Measurements from ENCODE around the gene PDE4A.

Gene PDE4A

DNA sequence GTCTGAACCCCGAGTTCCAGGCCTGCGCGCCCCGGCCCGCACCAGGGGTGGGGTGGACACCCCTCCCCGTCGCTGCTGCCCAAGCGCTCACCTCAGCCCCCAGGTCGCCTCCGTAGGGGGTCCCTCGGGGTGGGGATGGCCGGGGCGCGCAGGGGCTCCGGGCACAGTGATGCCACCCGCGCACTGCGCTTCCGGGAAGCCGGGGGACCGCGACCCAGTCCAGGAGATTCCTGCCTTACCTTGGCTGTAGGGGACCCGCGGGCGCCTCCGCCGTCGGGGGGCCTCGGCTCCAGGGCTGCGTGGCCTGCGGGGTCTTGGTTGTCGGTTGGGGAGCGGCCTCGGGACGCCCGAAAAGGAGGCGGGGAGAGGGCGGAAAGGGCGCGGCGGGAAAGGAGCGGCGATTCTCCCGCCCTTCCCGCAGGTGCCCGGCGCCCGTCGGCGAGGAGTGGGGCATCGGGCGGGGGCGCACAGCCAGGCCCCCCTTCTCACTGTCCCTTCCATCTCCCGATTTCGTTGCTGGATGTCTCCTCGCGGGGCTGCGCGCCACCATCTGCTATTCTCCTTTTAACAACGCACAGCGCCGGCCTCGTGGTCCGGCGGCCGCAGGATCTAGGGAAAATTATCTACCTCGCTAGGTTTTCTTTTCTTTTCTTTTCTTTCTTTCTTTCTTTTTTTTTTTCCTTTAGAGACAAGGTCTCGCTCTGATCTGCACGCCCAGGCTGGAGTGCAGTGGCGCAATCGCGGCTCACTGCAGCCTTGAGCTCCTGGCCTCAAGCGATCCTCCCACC lies 82.9 kb downstream of the PDE4A start, which contains the start of gene KEAP1:
Gene KEAP1, minus strand, starts transcription at position 355 of the 788 bp plus-strand sequence. CDS start 3,323 bp downstream, outside the sequence.
- peak within 1 kb of the TSS; percentile 80 for H3K4me3 ChIP-seq (ENCODE audit: low read depth, low read length)
- peak; percentile 35 for DNase-seq (ENCODE audit: low read depth, low spot score)
- in situ Hi-C loops (cut with HindIII; ENCODE audit: low sequenced_read_pairs) = no loop called here
- TF ChIP-seq, protein P1, sequence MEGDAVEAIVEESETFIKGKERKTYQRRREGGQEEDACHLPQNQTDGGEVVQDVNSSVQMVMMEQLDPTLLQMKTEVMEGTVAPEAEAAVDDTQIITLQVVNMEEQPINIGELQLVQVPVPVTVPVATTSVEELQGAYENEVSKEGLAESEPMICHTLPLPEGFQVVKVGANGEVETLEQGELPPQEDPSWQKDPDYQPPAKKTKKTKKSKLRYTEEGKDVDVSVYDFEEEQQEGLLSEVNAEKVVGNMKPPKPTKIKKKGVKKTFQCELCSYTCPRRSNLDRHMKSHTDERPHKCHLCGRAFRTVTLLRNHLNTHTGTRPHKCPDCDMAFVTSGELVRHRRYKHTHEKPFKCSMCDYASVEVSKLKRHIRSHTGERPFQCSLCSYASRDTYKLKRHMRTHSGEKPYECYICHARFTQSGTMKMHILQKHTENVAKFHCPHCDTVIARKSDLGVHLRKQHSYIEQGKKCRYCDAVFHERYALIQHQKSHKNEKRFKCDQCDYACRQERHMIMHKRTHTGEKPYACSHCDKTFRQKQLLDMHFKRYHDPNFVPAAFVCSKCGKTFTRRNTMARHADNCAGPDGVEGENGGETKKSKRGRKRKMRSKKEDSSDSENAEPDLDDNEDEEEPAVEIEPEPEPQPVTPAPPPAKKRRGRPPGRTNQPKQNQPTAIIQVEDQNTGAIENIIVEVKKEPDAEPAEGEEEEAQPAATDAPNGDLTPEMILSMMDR (IDR thresholded peaks at IDR 0.05; ENCODE audit: low read depth, low read length) = no peak

DNA sequence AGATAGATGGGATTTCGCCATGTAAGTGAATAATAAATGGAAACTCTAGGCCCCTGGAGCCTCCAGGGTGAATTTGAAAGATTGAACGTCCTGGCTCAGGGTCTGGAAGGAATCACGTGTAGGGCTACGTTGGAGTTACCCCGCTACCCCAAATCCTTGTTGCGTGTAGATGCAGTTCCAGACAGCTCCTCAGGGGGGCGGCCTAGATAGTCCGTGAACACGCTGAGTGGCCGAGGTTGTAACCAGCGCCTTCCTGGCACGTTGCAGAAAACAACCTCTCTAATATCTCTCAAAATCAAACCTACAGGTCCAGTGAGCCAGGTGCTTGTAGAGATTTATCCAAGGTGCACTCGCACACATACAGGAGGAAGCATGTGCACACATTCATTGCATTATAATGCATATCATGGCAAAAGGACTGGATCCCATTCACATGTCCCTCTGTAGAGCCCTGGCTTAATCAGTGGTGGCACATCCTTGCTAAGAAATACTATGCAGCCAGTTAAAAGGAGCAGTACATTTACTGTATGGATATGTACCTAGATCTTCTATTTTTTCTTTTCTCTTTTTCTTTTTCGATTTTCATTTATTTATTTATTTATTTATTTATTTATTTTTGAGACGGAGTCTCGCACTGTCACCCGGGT lies 85.4 kb downstream of the PDE4A start:
- in situ Hi-C loops (cut with HindIII; ENCODE audit: low sequenced_read_pairs) = no loop called here
- no peak overlapping the region for H3K4me3 ChIP-seq (ENCODE audit: low read depth, low read length)
- TF ChIP-seq, protein P1 (IDR thresholded peaks at IDR 0.05; ENCODE audit: low read depth, low read length) = peak; percentile 85

DNA sequence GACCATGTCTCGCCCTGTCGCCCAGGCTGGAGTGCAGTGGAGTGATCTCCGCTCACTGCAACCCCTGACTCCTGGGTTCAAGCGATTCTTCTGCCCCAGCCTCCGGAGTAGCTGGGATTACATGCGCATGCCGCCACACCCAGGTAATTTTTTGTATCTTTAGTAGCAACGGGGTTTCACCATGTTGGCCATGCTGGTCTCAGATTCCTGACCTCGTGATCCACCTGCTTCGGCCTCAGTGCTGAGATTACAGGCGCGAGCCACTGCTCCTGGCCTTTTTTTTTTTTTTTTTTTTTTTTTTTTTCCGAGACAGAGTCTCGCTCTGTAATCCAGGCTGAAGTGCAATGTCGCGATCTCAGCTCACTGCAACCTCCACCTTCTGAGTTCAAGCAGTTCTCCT lies 87.7 kb downstream of the PDE4A start:
- in situ Hi-C loops (cut with HindIII; ENCODE audit: low sequenced_read_pairs) = no loop called here
- no peak for DNase-seq (ENCODE audit: low read depth, low spot score)
- no peak overlapping the region for H3K4me3 ChIP-seq (ENCODE audit: low read depth, low read length)
- TF ChIP-seq, protein P1 (IDR thresholded peaks at IDR 0.05; ENCODE audit: low read depth, low read length) = no peak

More for the DNA sequence above, 85.4 kb downstream of the PDE4A start:
- peak; percentile 55 for DNase-seq (ENCODE audit: low read depth, low spot score)

DNA sequence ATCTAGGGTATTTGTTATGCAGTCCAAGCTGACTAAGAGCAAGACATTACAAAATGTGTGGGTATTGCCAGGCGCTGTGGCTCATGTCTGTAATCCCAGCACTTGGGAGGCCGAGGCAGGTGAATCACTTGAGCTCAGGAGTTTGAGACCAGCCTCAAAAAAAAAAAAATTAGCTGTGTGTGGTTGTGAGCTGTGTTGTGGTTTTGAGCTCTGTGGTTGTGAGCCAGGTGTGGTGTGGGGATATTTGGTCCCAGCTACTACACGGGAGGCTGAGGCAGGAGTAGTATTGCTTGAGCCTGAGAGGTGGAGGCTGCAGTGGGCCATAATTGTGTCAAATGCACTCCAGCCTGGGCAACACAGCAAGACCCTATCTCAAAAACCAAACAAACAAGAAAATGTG lies 88.4 kb downstream of the PDE4A start:
- no peak overlapping the region for H3K4me3 ChIP-seq (ENCODE audit: low read depth, low read length)
- TF ChIP-seq, protein P1 (IDR thresholded peaks at IDR 0.05; ENCODE audit: low read depth, low read length) = no peak
- peak; percentile 19 for DNase-seq (ENCODE audit: low read depth, low spot score)
- in situ Hi-C loops (cut with HindIII; ENCODE audit: low sequenced_read_pairs) = no loop called here

DNA sequence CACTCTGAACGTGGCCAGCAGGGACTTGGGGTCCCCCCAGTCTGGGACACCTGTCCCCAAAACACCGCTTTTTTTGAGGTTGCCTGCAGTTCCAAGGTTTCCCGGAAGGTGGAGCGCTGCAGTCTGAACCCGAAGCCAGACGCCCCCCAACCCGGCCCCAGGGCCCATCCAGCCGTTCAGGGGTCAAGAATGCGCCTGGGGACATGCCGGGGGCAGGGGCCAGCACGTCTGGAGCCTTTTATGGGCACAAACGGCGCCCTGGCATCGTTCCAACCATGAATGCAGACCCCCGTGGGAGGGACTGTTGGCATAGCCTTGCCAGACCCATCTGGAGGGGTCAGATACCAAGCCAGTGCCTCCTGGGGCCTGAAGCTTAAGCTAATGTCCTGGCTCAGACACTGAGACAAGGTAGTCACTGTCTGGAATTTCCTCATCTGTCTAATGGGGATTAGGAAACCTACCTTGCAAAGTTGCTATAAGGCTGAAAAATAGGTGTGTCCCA lies 90.0 kb downstream of the PDE4A start:
- TF ChIP-seq, protein P1 (IDR thresholded peaks at IDR 0.05; ENCODE audit: low read depth, low read length) = peak; percentile 78
- no peak overlapping the region for H3K4me3 ChIP-seq (ENCODE audit: low read depth, low read length)
- DNase-seq (ENCODE audit: low read depth, low spot score) = no peak
- in situ Hi-C loops (cut with HindIII; ENCODE audit: low sequenced_read_pairs) = no loop called here

DNA sequence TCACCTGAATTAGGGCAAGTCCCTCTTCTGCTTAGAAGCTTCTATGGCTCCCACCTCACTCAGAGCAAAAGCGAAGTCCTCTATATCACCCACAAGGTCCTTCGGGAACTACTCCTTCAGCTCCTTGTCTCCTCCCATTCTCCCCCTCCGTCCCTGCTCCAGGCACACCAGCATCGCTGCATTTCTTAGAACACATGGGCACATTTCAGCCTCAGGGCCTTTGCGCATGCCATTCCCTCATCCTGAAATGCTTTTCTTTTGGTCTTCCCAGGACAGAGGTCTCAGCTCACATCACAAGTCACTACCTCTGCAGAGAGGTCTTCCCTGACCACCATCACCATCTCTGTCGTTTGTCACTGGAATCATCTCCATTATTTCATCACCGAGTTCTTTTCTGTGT lies 92.9 kb downstream of the PDE4A start:
- in situ Hi-C loops (cut with HindIII; ENCODE audit: low sequenced_read_pairs) = no loop called here
- DNase-seq (ENCODE audit: low read depth, low spot score) = no peak
- TF ChIP-seq, protein P1 (IDR thresholded peaks at IDR 0.05; ENCODE audit: low read depth, low read length) = no peak
- no peak overlapping the region for H3K4me3 ChIP-seq (ENCODE audit: low read depth, low read length)
